ENCODE data around the gene MRPL55. TPM values are rescaled to one million over a fixed set of nuclear protein-coding genes. Genes with fewer than 3 reads are reported as not detected.

Gene MRPL55
- total and polyA plus RNA-seq, 2 of the 13 experiments (the other 11 are each of a cell fraction or from before 2014, with no cell fraction given) = 58.6 to 92.9 TPM

GRCh38 chr1:228149406-228150119, 40.5 kb upstream of the MRPL55 start, which contains the start of gene GJC2 (continued):
- TF ChIP-seq RERE (CRISPR knock-in tag; IDR thresholded peaks at IDR 0.05; ENCODE audit: low read depth) (no peak), ZNF546 (CRISPR knock-in tag; conservative IDR thresholded peaks at IDR 0.05) (no peak), LCORL (IDR thresholded peaks at IDR 0.05) (no peak), LCORL (CRISPR knock-in tag; IDR thresholded peaks at IDR 0.05) (peak; percentile 57), ZUFSP (CRISPR knock-in tag; IDR thresholded peaks at IDR 0.05; ENCODE audit: borderline replicate concordance) (no peak), SNAPC2 (CRISPR knock-in tag; IDR thresholded peaks at IDR 0.05) (no peak), ZBTB38 (CRISPR knock-in tag; IDR thresholded peaks at IDR 0.05) (no peak), MTF1 (CRISPR knock-in tag; IDR thresholded peaks at IDR 0.05) (no peak), ZNF253 (CRISPR knock-in tag; IDR thresholded peaks at IDR 0.05; ENCODE audit: borderline replicate concordance) (0 out of 2 replicates have a peak, but pooled peaks have one; percentile 60), CBFB (CRISPR knock-in tag; IDR thresholded peaks at IDR 0.05) (no peak), E2F5 (CRISPR knock-in tag; conservative IDR thresholded peaks at IDR 0.05) (no peak), ATF1 (CRISPR knock-in tag; IDR thresholded peaks at IDR 0.05) (no peak), ARID2 (CRISPR knock-in tag; IDR thresholded peaks at IDR 0.05; ENCODE audit: borderline replicate concordance) (no peak), ZNF280B (CRISPR knock-in tag; IDR thresholded peaks at IDR 0.05; ENCODE audit: borderline replicate concordance) (peak; percentile 25; the same call in 1 of the 2 replicates), ZNF34 (CRISPR knock-in tag; IDR thresholded peaks at IDR 0.05; ENCODE audit: borderline replicate concordance) (no peak), ZNF274 (CRISPR knock-in tag; IDR thresholded peaks at IDR 0.05) (no peak), ZFP41 (CRISPR knock-in tag; IDR thresholded peaks at IDR 0.05; ENCODE audit: borderline replicate concordance) (no peak), HOXD1 (CRISPR knock-in tag; IDR thresholded peaks at IDR 0.05) (no peak), STAG1 (CRISPR knock-in tag; IDR thresholded peaks at IDR 0.05) (no peak), ZSCAN20 (CRISPR knock-in tag; IDR thresholded peaks at IDR 0.05; ENCODE audit: borderline replicate concordance) (no peak; the same call in 1 of the 2 replicates), TBL1XR1 (IDR thresholded peaks at IDR 0.05; ENCODE audit: borderline replicate concordance, low read length, partially characterized antibody) (no peak)

All from HepG2 (cell line).